Left renal cortex interstitium (tissue), 4 donors: ENCODE measurements around the gene KXD1. TPM values are rescaled to one million over a fixed set of nuclear protein-coding genes. Genes with fewer than 3 reads are reported as not detected.
"Not testable (repeated sequence)": the region's sequence is repeated elsewhere in the genome, so short reads cannot be mapped to it uniquely, and the experiment has no call there.

Experiments
- DNase-seq, 4 donors: peaks; one replicate each; pipeline ENCODE4 v3.0.0-alpha.2; 2013; ENCODE audit warnings: low read depth in 4 of 4, low spot score in 2 of 4, missing footprints in 1 of 4
- polyA plus RNA-seq, 4 donors: library from polyadenylated mRNA; unstranded; fragments of 120-200 nt; gene quantifications; one replicate each; pipeline ENCODE4 v1.2.1, GENCODE V29; 2013; ENCODE audit not compliant: insufficient read length in 4 of 4

The KXD1 gene
- polyA plus RNA-seq, 4 donors, result 55.5 to 75.7 (median 67.6) TPM

DNA sequence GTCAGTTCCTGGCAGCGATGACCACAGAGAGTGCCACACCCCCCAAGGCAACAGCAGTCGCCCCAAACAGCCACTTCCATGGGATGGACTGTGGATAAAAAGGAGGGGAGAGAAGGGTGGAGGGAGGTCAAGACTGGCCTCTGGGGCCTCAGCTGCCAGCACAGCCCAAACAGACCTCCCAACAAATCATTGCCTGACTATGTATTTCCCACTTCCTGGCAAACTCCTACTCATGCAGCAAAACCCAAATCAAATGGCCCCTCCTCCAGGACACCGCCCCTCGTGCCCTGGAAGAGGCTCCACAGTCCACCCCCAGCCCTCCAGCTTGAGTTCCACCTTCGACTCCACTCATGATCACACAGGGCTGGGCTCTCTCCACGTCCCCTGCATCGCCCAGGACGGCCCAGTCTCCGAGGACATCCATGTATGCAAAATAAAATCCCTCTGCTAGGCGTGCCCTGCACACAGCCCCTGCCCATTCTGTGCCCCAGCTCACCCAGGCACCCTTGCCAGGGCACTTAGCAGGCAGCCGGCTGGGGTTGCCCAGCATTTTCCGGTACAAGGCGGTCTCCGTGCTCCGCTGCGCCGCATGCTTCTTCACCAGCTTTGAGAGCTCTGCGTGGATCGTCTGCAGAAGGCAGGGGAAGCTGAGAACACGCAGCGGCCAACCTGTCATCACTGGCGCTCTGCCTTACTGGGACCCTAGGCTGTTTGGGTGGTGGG, 25.3 kb upstream of the KXD1 start:
- DNase-seq, result no peak

DNA sequence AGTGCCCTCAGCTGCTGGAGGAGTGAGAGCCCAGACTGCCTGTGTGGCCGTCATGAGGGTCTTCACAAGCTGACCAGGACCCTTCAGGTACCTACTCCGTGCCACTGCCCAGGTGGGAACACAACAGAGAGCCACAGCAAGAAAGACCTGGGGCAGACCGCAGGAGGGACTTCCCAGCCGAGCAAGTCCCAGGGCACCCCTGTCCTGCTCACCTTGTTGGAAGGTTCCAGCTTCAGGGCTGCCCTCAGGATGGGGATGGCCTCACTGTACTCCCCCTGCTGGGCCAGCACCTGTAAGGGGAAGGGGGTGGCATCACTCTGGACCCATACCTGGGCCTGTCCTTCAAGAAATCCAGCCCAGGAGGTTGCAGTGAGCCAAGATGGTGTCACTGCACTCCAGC, 24.6 kb upstream of the KXD1 start:
- DNase-seq, result no peak

GRCh38 chr19:18536475-18536874, 21.2 kb upstream of the KXD1 start:
- no peak for DNase-seq

GRCh38 chr19:18537431-18537830, 20.2 kb upstream of the KXD1 start:
- no peak for DNase-seq

DNA sequence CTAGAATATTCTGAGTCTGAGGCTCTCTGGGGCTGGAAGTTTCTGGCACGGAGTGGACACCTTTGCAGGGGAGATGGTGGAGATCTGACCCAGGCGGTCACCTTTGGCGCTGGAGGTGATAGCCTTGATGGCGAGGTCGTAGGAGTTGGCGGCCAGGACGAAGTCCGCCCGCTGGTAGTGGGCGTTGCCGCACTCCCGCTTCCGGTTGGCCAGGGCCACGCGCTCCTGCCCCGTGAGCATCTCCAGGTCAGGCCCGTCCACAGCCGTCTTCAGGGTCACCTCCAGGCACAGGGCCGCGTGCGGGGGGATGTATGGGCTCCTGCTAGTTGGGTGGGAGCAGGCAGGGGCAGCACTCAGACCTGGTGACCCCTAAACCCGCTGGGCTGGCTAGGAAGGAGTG, 19.6 kb upstream of the KXD1 start:
- no peak for DNase-seq

DNA sequence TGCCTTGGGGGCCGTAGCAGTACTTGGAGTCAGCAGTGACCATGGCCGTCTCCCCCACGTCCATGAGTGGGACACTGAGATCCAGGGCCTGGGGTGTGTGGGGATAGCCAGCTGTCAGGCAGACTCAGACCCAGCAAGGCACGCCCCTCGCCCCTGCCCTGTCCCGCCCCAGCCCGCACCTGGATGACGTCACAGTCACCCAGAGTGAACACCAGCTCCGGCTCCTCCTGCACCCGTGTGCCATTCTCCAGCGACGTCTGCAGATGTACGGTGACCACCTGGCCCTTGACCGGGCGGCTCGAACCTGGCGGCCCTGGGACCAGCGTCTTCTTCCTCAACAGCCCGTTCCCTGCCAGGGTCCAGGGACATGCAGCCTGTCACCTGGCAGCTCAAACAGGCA, 18.3 kb upstream of the KXD1 start:
- DNase-seq, result no peak

DNA sequence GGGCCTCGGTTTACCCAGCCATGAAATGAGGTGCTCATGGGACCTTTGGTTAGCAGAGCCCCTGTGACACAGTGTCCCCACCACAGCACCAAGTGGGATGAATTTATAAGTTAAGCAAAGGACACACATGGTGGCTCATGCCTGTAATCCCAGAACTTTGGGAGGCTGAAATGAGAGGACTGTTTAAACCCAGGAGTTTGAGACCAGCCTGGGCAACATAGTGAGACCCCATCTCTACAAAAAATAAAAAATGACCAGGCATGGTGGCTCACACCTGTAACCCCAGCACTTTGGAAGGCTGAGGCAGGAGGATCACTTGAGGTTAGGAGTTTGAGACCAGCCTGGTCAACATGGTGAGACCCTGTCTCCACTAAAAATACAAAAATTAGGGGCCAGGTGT, 17.5 kb upstream of the KXD1 start:
- DNase-seq, result not testable (repeated sequence)

- no peak for DNase-seq
These were observed 16.2 kb upstream of the KXD1 start for GRCh38 chr19:18541258-18541991.

- no peak for DNase-seq
These were observed 15.4 kb upstream of the KXD1 start for GRCh38 chr19:18541992-18542940.

GRCh38 chr19:18542941-18543813, 14.5 kb upstream of the KXD1 start, which contains the start of gene FKBP8:
TSS of gene FKBP8 (minus strand) at chr19:18543573. CDS start at chr19:18541970, 1,603 bp downstream.
- peak in 3 of 4 donors; percentile 73 to 80 (median 79) for DNase-seq

GRCh38 chr19:18543814-18544475, 13.7 kb upstream of the KXD1 start:
- no peak for DNase-seq

GRCh38 chr19:18551631-18552030, 6.0 kb upstream of the KXD1 start:
- DNase-seq, result no peak

DNA sequence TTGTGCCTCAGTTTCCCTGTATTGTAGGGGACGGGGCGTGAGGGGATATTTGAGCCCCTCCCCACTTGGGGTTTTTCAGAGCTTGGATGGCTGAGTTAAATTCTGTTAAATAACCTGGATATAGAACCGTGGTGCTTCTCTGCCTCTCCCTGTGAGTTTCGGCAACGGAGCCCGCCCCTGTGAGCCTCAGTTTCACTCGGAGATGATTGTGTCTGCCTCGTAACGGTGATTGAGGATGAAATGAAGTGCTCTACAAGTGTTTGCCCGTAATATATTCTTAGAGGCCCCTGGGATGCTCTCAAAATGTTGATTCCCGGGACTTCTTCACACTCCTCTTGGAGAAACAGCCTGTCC, 509 bp downstream of the KXD1 start:
- no peak for DNase-seq

DNA sequence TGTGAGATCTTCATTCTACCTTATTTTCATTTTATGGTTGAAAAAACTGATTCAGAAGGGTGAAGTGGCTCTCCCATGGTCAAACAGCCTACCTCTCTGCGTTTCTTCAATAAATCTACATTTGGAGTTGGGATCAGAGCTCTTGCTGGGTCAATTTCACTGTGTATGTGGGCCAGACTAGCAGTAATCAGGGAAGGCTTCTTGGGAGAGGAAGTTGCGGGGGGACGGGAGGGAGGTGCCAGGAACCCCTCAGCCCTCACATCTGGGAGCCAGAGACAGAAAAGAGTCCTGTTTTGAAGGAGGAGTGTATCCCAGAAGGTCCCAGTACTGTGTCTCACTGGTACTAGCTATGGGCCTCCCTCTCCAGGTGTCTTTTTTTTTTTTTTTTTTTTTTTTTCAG, 934 bp downstream of the KXD1 start:
- DNase-seq, result no peak

DNA sequence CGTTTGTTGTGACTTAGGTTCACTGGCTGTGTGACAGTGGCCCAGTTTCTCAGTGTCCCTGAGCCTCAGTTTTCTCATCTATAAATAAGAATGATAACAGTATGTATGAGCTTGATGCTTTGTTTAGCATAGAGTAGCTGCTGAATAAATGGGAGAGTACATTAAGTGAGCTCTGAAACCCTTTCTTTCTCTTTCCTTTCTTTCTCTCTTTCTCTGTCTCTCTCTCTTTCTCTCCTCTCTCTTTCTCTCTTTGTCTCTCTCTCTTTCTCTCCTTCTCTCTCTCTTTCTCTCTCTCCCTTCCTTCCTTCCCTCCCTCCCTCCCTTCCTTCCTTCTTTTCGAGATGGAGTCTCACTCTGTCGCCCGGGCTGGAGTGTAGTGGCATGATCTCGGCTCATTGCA, 2.0 kb downstream of the KXD1 start:
- no peak for DNase-seq

DNA sequence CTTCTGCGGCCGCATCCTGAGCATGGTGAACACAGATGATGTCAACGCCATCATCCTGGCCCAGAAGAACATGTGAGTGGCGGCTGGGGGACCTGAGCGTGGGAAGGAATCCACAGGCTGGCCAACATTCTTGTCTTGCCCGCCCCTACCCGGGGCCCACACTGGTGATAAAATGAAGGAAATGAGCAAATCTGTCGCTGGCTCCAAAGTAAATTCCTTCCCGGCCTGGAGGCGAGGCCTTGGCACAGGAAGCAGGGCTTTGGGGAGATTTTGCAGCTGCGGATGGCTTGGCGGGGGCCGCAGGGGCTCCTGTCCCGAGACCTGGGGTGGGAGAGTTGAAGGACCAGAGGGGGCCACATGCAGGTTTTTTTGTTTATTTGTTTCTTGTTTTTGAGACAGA, 4.4 kb downstream of the KXD1 start:
- no peak for DNase-seq

DNA sequence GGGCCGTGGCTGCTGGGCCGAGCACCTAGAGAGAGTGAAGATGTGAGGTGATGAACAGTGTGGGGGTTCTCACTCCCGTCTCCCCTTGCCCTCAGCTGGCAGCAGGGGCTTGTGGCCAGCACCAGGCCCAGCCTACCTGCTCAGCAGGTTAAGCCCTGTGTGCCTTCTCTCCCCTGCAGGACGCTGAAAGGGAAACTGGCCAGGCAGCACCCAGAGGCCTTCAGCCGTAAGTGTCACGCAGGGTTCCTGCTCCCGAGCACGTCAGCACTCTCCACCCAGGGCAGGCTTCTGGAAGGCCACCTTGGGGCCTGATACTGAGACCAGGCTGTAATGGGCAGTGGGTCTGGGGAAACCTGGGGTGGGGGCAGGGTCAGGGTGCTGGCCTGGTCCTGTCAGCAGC, 9.3 kb downstream of the KXD1 start:
- no peak for DNase-seq

DNA sequence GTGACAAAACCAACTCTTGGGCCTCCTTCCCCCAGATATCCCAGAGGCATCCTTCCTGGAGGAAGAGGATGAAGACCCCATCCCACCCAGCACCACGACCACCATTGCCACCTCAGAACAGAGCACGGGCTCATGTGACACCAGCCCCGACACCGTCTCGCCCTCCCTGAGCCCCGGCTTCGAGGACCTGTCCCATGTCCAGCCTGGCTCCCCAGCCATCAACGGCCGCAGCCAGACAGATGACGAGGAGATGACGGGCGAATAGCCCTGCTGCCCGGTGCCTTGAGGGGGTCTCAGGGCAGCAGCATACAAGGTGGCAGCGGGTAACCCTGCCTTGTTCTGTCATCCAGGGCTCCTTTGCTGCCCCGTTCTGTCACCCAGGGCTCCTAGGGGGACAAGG, 10.7 kb downstream of the KXD1 start:
- no peak for DNase-seq

DNA sequence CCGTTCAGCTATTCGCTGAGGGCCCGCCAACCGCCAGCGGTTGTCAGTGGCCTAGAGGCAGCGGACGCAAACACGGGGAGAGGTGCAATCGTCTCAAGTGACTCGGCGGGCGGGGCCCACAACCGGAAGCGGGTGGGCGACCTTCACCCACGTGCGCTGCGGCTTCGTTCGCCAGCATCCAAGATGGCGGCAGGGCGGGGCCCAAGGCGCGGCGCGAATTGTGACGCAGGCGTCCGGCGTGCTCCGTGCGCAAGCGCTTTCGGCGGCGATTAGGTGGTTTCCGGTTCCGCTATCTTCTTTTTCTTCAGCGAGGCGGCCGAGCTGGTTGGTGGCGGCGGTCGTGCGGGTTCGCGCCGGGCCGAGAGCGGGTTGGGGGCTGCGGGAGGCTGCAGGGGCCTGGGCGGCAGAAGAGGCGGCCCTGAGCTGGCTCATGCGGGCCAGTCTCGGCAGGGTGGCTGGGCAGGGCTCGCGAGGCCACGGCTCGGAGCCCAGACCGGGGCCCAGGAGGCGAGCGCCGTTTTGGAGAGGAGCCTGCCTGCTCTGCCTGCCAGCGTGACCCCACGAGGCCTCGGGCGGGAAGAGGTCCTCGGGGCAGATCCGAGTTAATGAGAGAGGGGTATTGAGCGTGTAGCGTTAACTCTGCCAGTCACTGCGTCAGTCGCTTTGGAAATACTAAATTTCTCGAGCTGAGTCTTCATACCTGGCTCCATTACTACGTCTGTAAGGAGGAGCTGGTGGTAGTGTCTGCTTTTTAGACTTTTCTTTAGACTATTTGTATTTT, 14.1 kb downstream of the KXD1 start, which contains the start of gene UBA52:
Gene UBA52 (plus strand): TSS at position 294 of the 781 bp plus-strand sequence. CDS start 1,444 bp downstream, outside the sequence.
- peak; percentile 91 to 95 (median 93) for DNase-seq
